Kidney (tissue), 14 donors: ENCODE results near the gene SYTL1. TPM values are rescaled to one million over a fixed set of nuclear protein-coding genes. Genes with fewer than 3 reads are reported as not detected.

Source experiments
- DNase-seq, 5 donors: peaks; one replicate each; pipeline ENCODE4 v3.0.0-alpha.2; 2013 to 2020
- FAIRE-seq: peaks from 2 replicates; lab custom pipeline; 2012; peaks lifted over from hg19 to GRCh38; lab: Jason Lieb, UNC
- H3K27ac ChIP-seq, 2 donors: one replicate each; pipeline ENCODE4 v1.7.0; 2013; ENCODE audit warnings: low read depth in 2 of 2, low read length in 2 of 2, inconsistent platforms in 1 of 2
- H3K27me3 ChIP-seq: one replicate; pipeline ENCODE4 v1.7.1; 2013; ENCODE audit warnings: low read length, inconsistent platforms; ENCODE audit not compliant: control insufficient read depth, insufficient read depth
- H3K36me3 ChIP-seq, 3 donors: one replicate each; pipeline versions ENCODE4 v1.7.0 to v1.7.1; 2013; ENCODE audit warnings: low read length in 3 of 3, control low read depth in 1 of 3, inconsistent platforms in 1 of 3; ENCODE audit not compliant: insufficient read depth in 3 of 3, control insufficient read depth in 2 of 3
- H3K4me1 ChIP-seq, 3 donors: one replicate each; pipeline versions ENCODE4 v1.7.0 to v1.7.1; 2013; ENCODE audit warnings: low read length in 3 of 3, inconsistent platforms in 1 of 3, low read depth in 1 of 3; ENCODE audit not compliant: control insufficient read depth in 2 of 3, insufficient read depth in 2 of 3
- H3K4me3 ChIP-seq, 3 donors: one replicate each; pipeline versions ENCODE4 v1.7.0 to v1.8.1; 2013; ENCODE audit warnings: low read length in 3 of 3, control low read depth in 1 of 3, inconsistent platforms in 1 of 3
- H3K9ac ChIP-seq, 3 donors: one replicate each; pipeline versions ENCODE4 v1.7.0 to v1.7.1; 2013; ENCODE audit warnings: low read length in 3 of 3, control low read depth in 1 of 3, inconsistent platforms in 1 of 3
- H3K9me3 ChIP-seq, 3 donors: one replicate each; pipeline versions ENCODE4 v1.7.0 to v1.7.1; 2013; ENCODE audit warnings: low read length in 3 of 3, control low read depth in 1 of 3, inconsistent platforms in 1 of 3; ENCODE audit not compliant: control insufficient read depth in 2 of 3, insufficient read depth in 1 of 3
- intact Hi-C: fragments of 100-400 bp; cut with DNase I; formaldehyde crosslinking; loops from one replicate; pipeline ENCODE4 v1.11.1; 2022
- polyA plus RNA-seq: library from polyadenylated mRNA; stranded (reverse); fragments of 350-450 nt; fragmentation: Illumina TruSeq; extraction: RNeasy Lipid Tissue Mini Kit (QIAGEN cat#74804); gene quantifications from one replicate; pipeline ENCODE4 v1.2.3, GENCODE V29; 2014; ENCODE audit warnings: low read depth, low replicate concordance; ENCODE audit not compliant: insufficient read depth
- total RNA-seq: library from RNA; stranded (reverse); fragmentation: NEBNext Ultra II Directional; extraction: Animal tissue kit (Norgen Biotek cat#: 25700); gene quantifications from one replicate; pipeline ENCODE4 v1.2.1, GENCODE V29; 2021
- TF ChIP-seq, protein P1 (sequence below): IDR thresholded peaks from 3 replicates; pipeline ENCODE4 v1.5.1; 2012; ENCODE audit warnings: mild to moderate bottlenecking, moderate library complexity, borderline replicate concordance; ENCODE audit not compliant: insufficient read depth; ENCODE audit errors: extremely low read depth
- donor health status: control.
- donor health status: control.
- donor health status: control.
- donor health status: control.
- donor health status: control.
- donor health status: DM: yes; HTN: yes; CAD: no.
- donor health status: Normal renal cell carcinoma (clear cell type).

The SYTL1 gene
- total and polyA plus RNA-seq, 2 donors from 2014 or later = 5.9 to 19.3 TPM

GRCh38 chr1:27397749-27398148 lies 55.9 kb downstream of the SYTL1 start:
- Histone ChIP-seq H3K9ac (no peak overlapping the region), H3K9me3 (no peaks in the 10 kb centered on the region), H3K27ac (no peak overlapping the region), H3K4me3 (no peak overlapping the region), H3K36me3 (no peaks in the 10 kb centered on the region), H3K27me3 (no peaks in the 10 kb centered on the region), H3K4me1 (peaks cover 4 to 14% (median 6%) of the 10 kb centered on the region in 3 donors)
- DNase-seq = no peak
- intact Hi-C loops = no loop called here
- TF ChIP-seq, protein P1, sequence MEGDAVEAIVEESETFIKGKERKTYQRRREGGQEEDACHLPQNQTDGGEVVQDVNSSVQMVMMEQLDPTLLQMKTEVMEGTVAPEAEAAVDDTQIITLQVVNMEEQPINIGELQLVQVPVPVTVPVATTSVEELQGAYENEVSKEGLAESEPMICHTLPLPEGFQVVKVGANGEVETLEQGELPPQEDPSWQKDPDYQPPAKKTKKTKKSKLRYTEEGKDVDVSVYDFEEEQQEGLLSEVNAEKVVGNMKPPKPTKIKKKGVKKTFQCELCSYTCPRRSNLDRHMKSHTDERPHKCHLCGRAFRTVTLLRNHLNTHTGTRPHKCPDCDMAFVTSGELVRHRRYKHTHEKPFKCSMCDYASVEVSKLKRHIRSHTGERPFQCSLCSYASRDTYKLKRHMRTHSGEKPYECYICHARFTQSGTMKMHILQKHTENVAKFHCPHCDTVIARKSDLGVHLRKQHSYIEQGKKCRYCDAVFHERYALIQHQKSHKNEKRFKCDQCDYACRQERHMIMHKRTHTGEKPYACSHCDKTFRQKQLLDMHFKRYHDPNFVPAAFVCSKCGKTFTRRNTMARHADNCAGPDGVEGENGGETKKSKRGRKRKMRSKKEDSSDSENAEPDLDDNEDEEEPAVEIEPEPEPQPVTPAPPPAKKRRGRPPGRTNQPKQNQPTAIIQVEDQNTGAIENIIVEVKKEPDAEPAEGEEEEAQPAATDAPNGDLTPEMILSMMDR = no peak
- FAIRE-seq = no peak

DNA sequence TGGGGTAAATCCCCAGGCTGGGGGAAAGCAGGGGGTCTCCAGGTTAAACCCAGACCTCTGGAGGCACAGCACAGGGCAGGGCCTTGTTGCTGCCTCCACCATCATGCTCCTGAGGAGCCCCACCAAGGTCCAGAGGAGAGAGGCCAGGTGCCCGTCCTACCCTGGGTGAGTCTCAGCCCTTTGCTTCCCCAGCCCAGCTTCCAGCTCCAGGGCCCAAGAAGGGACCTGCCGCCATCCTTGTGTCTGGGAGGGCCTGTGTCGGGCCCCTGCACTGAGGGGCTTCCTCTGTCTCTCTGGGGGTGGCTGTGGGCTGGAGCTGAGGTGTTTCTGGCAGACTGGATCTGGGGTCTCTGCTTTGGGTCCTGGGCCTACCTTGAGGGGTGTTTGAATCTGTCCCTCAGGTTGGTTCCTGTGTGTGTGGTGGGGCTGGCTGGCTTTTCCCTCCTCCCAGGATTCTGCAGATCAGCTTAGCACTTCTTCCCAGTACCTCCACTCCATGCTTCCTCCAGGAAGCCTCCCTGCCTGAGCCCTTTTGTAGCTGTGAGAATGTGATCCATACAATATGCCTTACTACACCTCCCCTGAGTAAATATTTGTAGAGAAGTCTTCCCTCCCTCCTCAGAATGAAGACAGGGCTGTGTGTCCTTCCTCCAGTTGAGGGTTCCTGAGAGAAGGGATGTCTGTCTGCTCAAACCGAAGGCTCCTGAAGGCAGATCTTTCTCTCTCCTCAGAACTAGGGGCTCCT lies 56.8 kb downstream of the SYTL1 start:
- Histone ChIP-seq H3K27me3 (no peaks in the 10 kb centered on the region), H3K27ac (no peak overlapping the region), H3K9me3 (no peaks in the 10 kb centered on the region), H3K36me3 (no peaks in the 10 kb centered on the region), H3K9ac (no peak overlapping the region), H3K4me1 (peaks cover 6 to 14% (median 9%) of the 10 kb centered on the region in 3 donors), H3K4me3 (no peak overlapping the region)
- no peak for FAIRE-seq
- TF ChIP-seq, protein P1 = no peak
- DNase-seq = no peak
- intact Hi-C loops = no loop called here

- H3K9me3 ChIP-seq = no peaks in the 10 kb centered on the region
- no peak overlapping the region for H3K9ac ChIP-seq
- peak overlapping the region in 1 of 3 donors; percentile 11 for H3K4me3 ChIP-seq
- intact Hi-C loops = no loop called here
- H3K36me3 ChIP-seq = no peaks in the 10 kb centered on the region
- TF ChIP-seq, protein P1 = no peak
- FAIRE-seq (no peak), DNase-seq (peak; percentile 54 to 84 (median 69))
- H3K4me1 ChIP-seq = peaks cover 6 to 18% (median 12%) of the 10 kb centered on the region in 3 donors
- H3K27me3 ChIP-seq = no peaks in the 10 kb centered on the region
- no peak overlapping the region for H3K27ac ChIP-seq
Observed at GRCh38 chr1:27399251-27400025, 57.6 kb downstream of the SYTL1 start.
